Neural cell (in vitro differentiated cells): ENCODE measurements around the gene C1orf226. TPM values are rescaled to one million over a fixed set of nuclear protein-coding genes. Genes with fewer than 3 reads are reported as not detected.

Experiments used
- H2AFZ ChIP-seq: fragments of 200-600, 300-800 bp; sonication (generic), shearing (Covaris generic); 2 replicates; pipeline ENCODE4 v1.6.0; 2014; ENCODE audit warnings: low read depth, mild to moderate bottlenecking, antibody characterized with exemption, low read length, moderate library complexity
- H3F3A ChIP-seq: fragments of 200-600 bp; shearing (Covaris generic); 2 replicates; pipeline ENCODE4 v1.6.1; 2016; ENCODE audit warnings: mild to moderate bottlenecking, moderate library complexity, mixed read lengths, antibody characterized with exemption, low read length; ENCODE audit not compliant: insufficient read depth, poor library complexity, severe bottlenecking
- H3K27ac ChIP-seq: fragments of 200-600, 300-800 bp; sonication (generic), shearing (Covaris generic); 2 replicates; pipeline ENCODE4 v1.5.1; 2014; ENCODE audit warnings: mild to moderate bottlenecking, low read length, moderate library complexity
- H3K27me3 ChIP-seq: fragments of 300-800, 200-600 bp; sonication (generic), shearing (Covaris generic); 2 replicates; pipeline ENCODE4 v1.6.0; 2014; ENCODE audit warnings: mild to moderate bottlenecking, low read depth, low read length, moderate library complexity; ENCODE audit not compliant: insufficient read depth
- H3K36me3 ChIP-seq: fragments of 300-800, 200-600 bp; sonication (generic), shearing (Covaris generic); 2 replicates; pipeline ENCODE4 v1.5.1; 2014; ENCODE audit warnings: mild to moderate bottlenecking, antibody characterized with exemption, low read length, moderate library complexity; ENCODE audit not compliant: insufficient read depth
- H3K4me2 ChIP-seq: fragments of 300-800, 200-600 bp; sonication (generic), shearing (Covaris generic); 2 replicates; pipeline ENCODE4 v1.6.0; 2014; ENCODE audit warnings: mild to moderate bottlenecking, low read length
- H3K4me3 ChIP-seq: fragments of 300-800, 200-600 bp; sonication (generic), shearing (Covaris generic); 2 replicates; pipeline ENCODE4 v1.5.1; 2014; ENCODE audit warnings: mild to moderate bottlenecking, low read length, moderate library complexity
- H3K79me2 ChIP-seq: fragments of 200-600 bp; shearing (Covaris generic); replicated peaks from 2 replicates; pipeline ENCODE4 v1.6.0; 2014; ENCODE audit warnings: mild to moderate bottlenecking, low read length, moderate library complexity; ENCODE audit not compliant: insufficient read depth
- H3K9ac ChIP-seq: fragments of 300-800, 200-600 bp; sonication (generic), shearing (Covaris generic); 2 replicates; pipeline ENCODE4 v1.6.1; 2016; ENCODE audit warnings: mild to moderate bottlenecking, low read length, mixed read lengths
- H3K9me2 ChIP-seq: fragments of 200-600 bp; shearing (Covaris generic); 2 replicates; pipeline ENCODE4 v1.6.1; 2016; ENCODE audit warnings: mild to moderate bottlenecking, low read length, mixed read lengths; ENCODE audit not compliant: insufficient read depth
- H3K9me3 ChIP-seq: fragments of 200-600, 300-800 bp; sonication (generic), shearing (Covaris generic); 2 replicates; pipeline ENCODE4 v1.6.1; 2016; ENCODE audit warnings: mild to moderate bottlenecking, mixed run types, low read length, moderate library complexity, mixed read lengths
- H4K20me1 ChIP-seq: fragments of 200-600 bp; shearing (Covaris generic); 2 replicates; pipeline ENCODE4 v1.6.1; 2016; ENCODE audit warnings: mild to moderate bottlenecking, mixed run types; ENCODE audit not compliant: insufficient read depth
- EP300 ChIP-seq: fragments of 450-650 bp; conservative IDR thresholded peaks from 2 replicates; pipeline ENCODE4 v1.6.1; 2014; ENCODE audit warnings: antibody characterized with exemption, mild to moderate bottlenecking, moderate library complexity; ENCODE audit not compliant: poor library complexity, severe bottlenecking
- EZH2 ChIP-seq: fragments of 200-600, 300-800 bp; shearing (Covaris generic), sonication (generic); IDR thresholded peaks from 2 replicates; pipeline ENCODE4 v1.6.1; 2014; ENCODE audit warnings: antibody characterized with exemption, low read length, borderline replicate concordance, mild to moderate bottlenecking; ENCODE audit not compliant: insufficient read depth, poor library complexity, severe bottlenecking
- MXI1 ChIP-seq: fragments of 450-650 bp; conservative IDR thresholded peaks from 2 replicates; pipeline ENCODE4 v1.6.1; 2014; ENCODE audit warnings: antibody characterized with exemption, mild to moderate bottlenecking; ENCODE audit not compliant: poor library complexity, severe bottlenecking
- POLR2AphosphoS5 ChIP-seq: IDR thresholded peaks from 2 replicates; pipeline ENCODE4 v1.6.1; 2012
- RAD21 ChIP-seq: fragments of 450-650 bp; conservative IDR thresholded peaks from 2 replicates; pipeline ENCODE4 v1.6.1; 2014; ENCODE audit warnings: antibody characterized with exemption, mild to moderate bottlenecking, moderate library complexity
- SMC3 ChIP-seq: fragments of 450-650 bp; conservative IDR thresholded peaks from 2 replicates; pipeline ENCODE4 v1.6.1; 2014; ENCODE audit warnings: antibody characterized with exemption, mild to moderate bottlenecking, moderate library complexity; ENCODE audit not compliant: poor library complexity
- TAF1 ChIP-seq: IDR thresholded peaks from 2 replicates; pipeline ENCODE4 v1.6.1; 2012; ENCODE audit warnings: low read depth
- polyA plus RNA-seq: library from polyadenylated mRNA; depleted of rRNA; stranded (reverse); fragments of >200 nt; gene quantifications from 2 replicates; pipeline ENCODE4 v1.2.3, GENCODE V29; 2014
- TF ChIP-seq, protein P1 (sequence below): IDR thresholded peaks from 2 replicates; pipeline ENCODE4 v1.6.1; 2012; ENCODE audit warnings: borderline replicate concordance
- TF ChIP-seq, protein P2 (sequence below): fragments of 450-650 bp; IDR thresholded peaks from 2 replicates; pipeline ENCODE4 v1.5.1; 2014; ENCODE audit warnings: antibody characterized with exemption, mild to moderate bottlenecking, moderate library complexity; ENCODE audit not compliant: poor library complexity, severe bottlenecking

Gene C1orf226
- polyA plus RNA-seq, 1 donor from 2014 or later: 6.7 TPM

DNA sequence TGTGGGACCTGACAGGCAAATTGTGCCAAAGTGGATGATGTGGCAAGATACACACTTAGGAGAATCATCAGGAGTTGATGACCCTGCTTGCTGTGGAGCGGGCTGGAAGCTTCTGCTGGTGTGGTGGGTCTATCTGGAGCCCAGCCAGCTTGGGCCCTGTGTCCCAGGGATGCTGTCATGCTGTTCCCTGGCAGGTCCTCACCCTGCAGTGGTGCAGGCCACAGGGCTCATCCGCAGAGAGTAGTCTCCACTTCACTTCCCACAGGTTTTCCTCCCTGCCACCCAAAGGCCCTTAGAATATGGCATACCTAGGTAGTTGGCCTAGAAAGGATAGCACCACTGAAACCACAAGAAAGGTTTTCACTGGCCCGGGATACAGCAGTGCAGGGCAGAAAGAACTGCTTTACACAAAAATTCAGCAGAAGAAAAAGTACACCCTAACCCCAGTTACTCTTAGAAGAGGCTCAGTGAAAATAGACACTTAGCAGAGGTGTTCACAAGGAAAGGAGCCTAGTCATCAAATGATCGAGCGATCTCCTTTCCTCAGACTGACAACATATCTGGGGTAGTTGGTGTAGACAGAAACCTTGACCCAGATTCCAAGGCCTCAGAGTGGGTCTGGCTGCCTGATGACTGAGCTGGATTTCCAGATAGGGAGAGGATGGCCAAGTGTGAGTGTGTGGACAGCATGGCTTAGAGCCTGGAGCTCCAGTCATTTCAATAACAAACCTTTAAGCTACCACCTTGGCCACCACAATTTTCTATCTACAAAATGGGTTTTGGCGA is 1.3 kb upstream of the C1orf226 start:
- H3K9ac ChIP-seq: no peak overlapping the region
- H3K4me3 ChIP-seq: no peak overlapping the region
- no peak overlapping the region for H2AFZ ChIP-seq
- no peaks in the 10 kb centered on the region for H3K79me2 ChIP-seq
- H3K9me2 ChIP-seq: no peaks in the 10 kb centered on the region
- peaks cover 8% of the 10 kb centered on the region for H3K36me3 ChIP-seq
- H3K4me2 ChIP-seq: no peak overlapping the region
- H3K27me3 ChIP-seq: no peaks in the 10 kb centered on the region
- TF ChIP-seq RAD21 (no peak), EZH2 (no peak), EP300 (no peak), TAF1 (no peak)
- TF ChIP-seq, protein P1, sequence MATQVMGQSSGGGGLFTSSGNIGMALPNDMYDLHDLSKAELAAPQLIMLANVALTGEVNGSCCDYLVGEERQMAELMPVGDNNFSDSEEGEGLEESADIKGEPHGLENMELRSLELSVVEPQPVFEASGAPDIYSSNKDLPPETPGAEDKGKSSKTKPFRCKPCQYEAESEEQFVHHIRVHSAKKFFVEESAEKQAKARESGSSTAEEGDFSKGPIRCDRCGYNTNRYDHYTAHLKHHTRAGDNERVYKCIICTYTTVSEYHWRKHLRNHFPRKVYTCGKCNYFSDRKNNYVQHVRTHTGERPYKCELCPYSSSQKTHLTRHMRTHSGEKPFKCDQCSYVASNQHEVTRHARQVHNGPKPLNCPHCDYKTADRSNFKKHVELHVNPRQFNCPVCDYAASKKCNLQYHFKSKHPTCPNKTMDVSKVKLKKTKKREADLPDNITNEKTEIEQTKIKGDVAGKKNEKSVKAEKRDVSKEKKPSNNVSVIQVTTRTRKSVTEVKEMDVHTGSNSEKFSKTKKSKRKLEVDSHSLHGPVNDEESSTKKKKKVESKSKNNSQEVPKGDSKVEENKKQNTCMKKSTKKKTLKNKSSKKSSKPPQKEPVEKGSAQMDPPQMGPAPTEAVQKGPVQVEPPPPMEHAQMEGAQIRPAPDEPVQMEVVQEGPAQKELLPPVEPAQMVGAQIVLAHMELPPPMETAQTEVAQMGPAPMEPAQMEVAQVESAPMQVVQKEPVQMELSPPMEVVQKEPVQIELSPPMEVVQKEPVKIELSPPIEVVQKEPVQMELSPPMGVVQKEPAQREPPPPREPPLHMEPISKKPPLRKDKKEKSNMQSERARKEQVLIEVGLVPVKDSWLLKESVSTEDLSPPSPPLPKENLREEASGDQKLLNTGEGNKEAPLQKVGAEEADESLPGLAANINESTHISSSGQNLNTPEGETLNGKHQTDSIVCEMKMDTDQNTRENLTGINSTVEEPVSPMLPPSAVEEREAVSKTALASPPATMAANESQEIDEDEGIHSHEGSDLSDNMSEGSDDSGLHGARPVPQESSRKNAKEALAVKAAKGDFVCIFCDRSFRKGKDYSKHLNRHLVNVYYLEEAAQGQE: no peak
- TF ChIP-seq, protein P2, sequence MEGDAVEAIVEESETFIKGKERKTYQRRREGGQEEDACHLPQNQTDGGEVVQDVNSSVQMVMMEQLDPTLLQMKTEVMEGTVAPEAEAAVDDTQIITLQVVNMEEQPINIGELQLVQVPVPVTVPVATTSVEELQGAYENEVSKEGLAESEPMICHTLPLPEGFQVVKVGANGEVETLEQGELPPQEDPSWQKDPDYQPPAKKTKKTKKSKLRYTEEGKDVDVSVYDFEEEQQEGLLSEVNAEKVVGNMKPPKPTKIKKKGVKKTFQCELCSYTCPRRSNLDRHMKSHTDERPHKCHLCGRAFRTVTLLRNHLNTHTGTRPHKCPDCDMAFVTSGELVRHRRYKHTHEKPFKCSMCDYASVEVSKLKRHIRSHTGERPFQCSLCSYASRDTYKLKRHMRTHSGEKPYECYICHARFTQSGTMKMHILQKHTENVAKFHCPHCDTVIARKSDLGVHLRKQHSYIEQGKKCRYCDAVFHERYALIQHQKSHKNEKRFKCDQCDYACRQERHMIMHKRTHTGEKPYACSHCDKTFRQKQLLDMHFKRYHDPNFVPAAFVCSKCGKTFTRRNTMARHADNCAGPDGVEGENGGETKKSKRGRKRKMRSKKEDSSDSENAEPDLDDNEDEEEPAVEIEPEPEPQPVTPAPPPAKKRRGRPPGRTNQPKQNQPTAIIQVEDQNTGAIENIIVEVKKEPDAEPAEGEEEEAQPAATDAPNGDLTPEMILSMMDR: no peak
- H3K27ac ChIP-seq: no peak overlapping the region
- no peaks in the 10 kb centered on the region for H4K20me1 ChIP-seq
- H3F3A ChIP-seq: no peaks in the 10 kb centered on the region
- no peaks in the 10 kb centered on the region for H3K9me3 ChIP-seq

DNA sequence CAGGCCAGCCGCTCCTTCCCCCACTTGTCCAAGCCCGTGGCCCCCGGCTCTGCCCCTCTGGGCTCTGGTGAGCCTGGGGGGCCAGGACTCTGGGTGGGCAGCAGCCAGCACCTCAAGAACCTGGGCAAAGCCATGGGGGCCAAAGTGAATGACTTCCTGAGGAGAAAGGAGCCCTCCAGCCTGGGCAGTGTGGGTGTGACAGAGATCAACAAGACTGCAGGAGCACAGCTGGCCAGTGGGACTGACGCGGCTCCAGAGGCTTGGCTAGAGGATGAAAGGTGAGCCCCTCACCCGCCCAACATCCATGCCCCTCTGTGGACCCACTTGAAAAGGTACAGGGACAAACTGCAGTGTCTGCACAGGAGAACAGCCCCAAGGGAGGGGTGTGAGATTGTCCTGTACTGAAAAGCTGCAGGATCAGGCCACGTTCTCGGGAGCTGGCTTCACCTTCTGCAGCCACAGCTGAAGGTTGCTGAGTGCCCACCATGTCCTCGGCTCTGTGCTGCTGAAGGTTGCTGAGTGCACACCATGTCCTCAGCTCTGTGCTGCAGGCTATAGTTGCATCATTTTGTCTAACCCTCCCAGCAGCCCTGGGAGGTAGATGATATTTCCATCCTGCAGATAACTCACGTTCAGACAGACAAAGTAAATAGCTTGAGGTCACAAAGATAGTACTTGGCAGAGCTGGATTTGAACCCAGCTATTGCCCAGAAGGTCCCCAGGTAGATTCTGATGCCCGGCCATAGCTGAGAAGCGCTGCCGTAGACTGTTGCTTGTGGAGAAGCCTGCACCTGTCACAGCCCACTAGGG is 618 bp downstream of the C1orf226 start:
- Histone ChIP-seq H3K9me2 (no peaks in the 10 kb centered on the region), H3K27ac (no peak overlapping the region), H4K20me1 (no peaks in the 10 kb centered on the region), H2AFZ (no peak overlapping the region), H3F3A (no peaks in the 10 kb centered on the region), H3K79me2 (no peaks in the 10 kb centered on the region), H3K36me3 (peaks cover 8% of the 10 kb centered on the region), H3K9ac (no peak overlapping the region), H3K27me3 (no peaks in the 10 kb centered on the region), H3K4me2 (no peak overlapping the region), H3K4me3 (no peak overlapping the region), H3K9me3 (no peaks in the 10 kb centered on the region)
- TF ChIP-seq TAF1: no peak
- no peak for TF ChIP-seq MXI1
- no peak for TF ChIP-seq EP300
- no peak for TF ChIP-seq POLR2AphosphoS5
- TF ChIP-seq EZH2: no peak
- no peak for TF ChIP-seq SMC3
- TF ChIP-seq, protein P2: no peak
- no peak for TF ChIP-seq RAD21
- TF ChIP-seq, protein P1: no peak
